HepG2 (cell line): ENCODE data around the gene IFT122. TPM values are rescaled to one million over a fixed set of nuclear protein-coding genes. Genes with fewer than 3 reads are reported as not detected.
A peak's percentile ranks its signal among the peaks of the same experiment; 100 is the strongest.

ENCODE experiments used
- CEBPG ChIP-seq: IDR thresholded peaks from 2 replicates; pipeline ENCODE4 v1.6.1; 2016
- CERS6 ChIP-seq: sonication (generic); formaldehyde crosslinking; IDR thresholded peaks from 2 replicates; pipeline ENCODE4 v1.5.0; 2020; ENCODE audit warnings: missing genetic modification reagents
- ELF4 ChIP-seq: sonication (generic); formaldehyde crosslinking; IDR thresholded peaks from 2 replicates; pipeline ENCODE4 v1.5.0; 2020; ENCODE audit warnings: missing genetic modification reagents, mild to moderate bottlenecking, moderate library complexity, borderline replicate concordance
- FOSL2 ChIP-seq: sonication (generic); formaldehyde crosslinking; IDR thresholded peaks from 2 replicates; pipeline ENCODE4 v1.4.0; 2020; ENCODE audit warnings: missing genetic modification reagents
- FOXA3 ChIP-seq: IDR thresholded peaks from 2 replicates; pipeline ENCODE4 v1.6.1; 2016; ENCODE audit warnings: missing genetic modification reagents, missing compliant biosample characterization
- FOXK2 ChIP-seq: fragments of 450-650 bp; IDR thresholded peaks from 2 replicates; pipeline ENCODE4 v1.6.1; 2016
- IRF2 ChIP-seq: IDR thresholded peaks from 2 replicates; pipeline ENCODE4 v1.6.1; 2018; ENCODE audit warnings: missing genetic modification reagents, missing compliant biosample characterization
- KDM5A ChIP-seq: fragments of 200-600 bp; sonication (generic); IDR thresholded peaks from 2 replicates; pipeline ENCODE4 v1.7.0; 2018; ENCODE audit warnings: antibody characterized with exemption, mild to moderate bottlenecking, low read length, borderline replicate concordance
- LCORL ChIP-seq, 2 experiments: fragments of 450-650 bp in 1 of 2; sonication (generic) in 1 of 2; formaldehyde crosslinking in 1 of 2; IDR thresholded peaks; 2 replicates each; pipeline versions ENCODE4 v1.5.0 to v1.6.1; 2017 to 2020; ENCODE audit warnings: antibody characterized with exemption in 1 of 2, missing genetic modification reagents in 1 of 2
- MAF1 ChIP-seq: sonication (generic); formaldehyde crosslinking; IDR thresholded peaks from 2 replicates; pipeline ENCODE4 v1.5.0; 2020; ENCODE audit warnings: missing genetic modification reagents, borderline replicate concordance
- MED1 ChIP-seq: sonication (generic); formaldehyde crosslinking; IDR thresholded peaks from 2 replicates; pipeline ENCODE4 v1.4.0; 2020; ENCODE audit warnings: missing genetic modification reagents
- POLR2A ChIP-seq, 2 experiments: IDR thresholded peaks; 2 replicates each; pipeline ENCODE4 v1.6.1; 2011; ENCODE audit warnings: low read depth in 2 of 2, low read length in 2 of 2, mild to moderate bottlenecking in 1 of 2, moderate library complexity in 1 of 2; ENCODE audit not compliant: insufficient read depth in 1 of 2
- SOX6 ChIP-seq, 2 experiments: fragments of 450-650 bp in 1 of 2; sonication (generic) in 1 of 2; formaldehyde crosslinking in 1 of 2; IDR thresholded peaks; 2 replicates each; pipeline versions ENCODE4 v1.4.0 to v1.6.1; 2017 to 2020; ENCODE audit warnings: antibody characterized with exemption in 1 of 2, mild to moderate bottlenecking in 1 of 2, missing genetic modification reagents in 1 of 2
- SUZ12 ChIP-seq: fragments of 150-350 bp; IDR thresholded peaks from 2 replicates; pipeline ENCODE4 v1.6.1; 2014; ENCODE audit warnings: low read depth, low read length
- TBL1XR1 ChIP-seq: fragments of 150-350 bp; IDR thresholded peaks from 2 replicates; pipeline ENCODE4 v1.6.1; 2014; ENCODE audit warnings: borderline replicate concordance, low read length; ENCODE audit not compliant: partially characterized antibody
- ZBTB25 ChIP-seq: IDR thresholded peaks from 2 replicates; pipeline ENCODE4 v1.6.1; 2018; ENCODE audit warnings: missing genetic modification reagents
- ZBTB42 ChIP-seq: sonication (generic); formaldehyde crosslinking; IDR thresholded peaks from 2 replicates; pipeline ENCODE4 v1.5.0; 2020; ENCODE audit warnings: mild to moderate bottlenecking, missing genetic modification reagents
- ZNF572 ChIP-seq: sonication (generic); formaldehyde crosslinking; IDR thresholded peaks from 2 replicates; pipeline ENCODE4 v1.5.1; 2020; ENCODE audit warnings: mild to moderate bottlenecking, missing genetic modification reagents
- ZNF609 ChIP-seq: sonication (generic); formaldehyde crosslinking; IDR thresholded peaks from 2 replicates; pipeline ENCODE4 v1.4.0; 2020; ENCODE audit warnings: mild to moderate bottlenecking, missing genetic modification reagents, borderline replicate concordance
- ZNF615 ChIP-seq: sonication (generic); formaldehyde crosslinking; IDR thresholded peaks from 2 replicates; pipeline ENCODE4 v1.5.0; 2020; ENCODE audit warnings: mild to moderate bottlenecking, missing genetic modification reagents, borderline replicate concordance
- ZNF782 ChIP-seq: sonication (generic); formaldehyde crosslinking; IDR thresholded peaks from 2 replicates; pipeline ENCODE4 v1.4.0; 2020; ENCODE audit warnings: missing genetic modification reagents, mild to moderate bottlenecking, borderline replicate concordance
- polyA plus RNA-seq, 8 experiments: library from polyadenylated mRNA; depleted of rRNA in 3 of 8; stranded (reverse) in 7 of 8; unstranded in 1 of 8; fragments of >200 nt; fragmentation: Illumina TruSeq in 4 of 8; extraction: Trizol in 4 of 8; gene quantifications; 2 replicates each; pipeline versions ENCODE4 v1.2.1 to v1.2.3, GENCODE V29; 2011 to 2016; ENCODE audit warnings: low read depth in 4 of 8, missing spikeins in 1 of 8, mixed read lengths in 1 of 8; ENCODE audit not compliant: insufficient read depth in 1 of 8
- total RNA-seq, 5 experiments: library from RNA; depleted of rRNA; stranded (reverse); fragments of >200 nt; fragmentation: Illumina TruSeq; extraction: Trizol; gene quantifications; 2 replicates each; pipeline ENCODE4 v1.2.3, GENCODE V29; 2016; ENCODE audit warnings: low read depth in 1 of 5
- TF ChIP-seq, protein P1 (sequence below): sonication (generic); formaldehyde crosslinking; IDR thresholded peaks from 2 replicates; pipeline ENCODE4 v1.4.0; 2020; ENCODE audit warnings: missing genetic modification reagents, mild to moderate bottlenecking, borderline replicate concordance

Gene IFT122
- total and polyA plus RNA-seq, 2 of the 13 experiments (the other 11 are each of a cell fraction or from before 2014, with no cell fraction given) = 10.1 to 10.3 TPM

GRCh38 chr3:129399145-129399894 lies 40.7 kb upstream of the IFT122 start (continued):
- no peak for TF ChIP-seq SOX6 (IDR thresholded peaks at IDR 0.05)
- 0 out of 2 replicates have a peak, but pooled peaks have one; percentile 19 for TF ChIP-seq SOX6 (CRISPR knock-in tag; IDR thresholded peaks at IDR 0.05)
- TF ChIP-seq MAF1 (CRISPR knock-in tag) = no peak
- TF ChIP-seq, protein P1, sequence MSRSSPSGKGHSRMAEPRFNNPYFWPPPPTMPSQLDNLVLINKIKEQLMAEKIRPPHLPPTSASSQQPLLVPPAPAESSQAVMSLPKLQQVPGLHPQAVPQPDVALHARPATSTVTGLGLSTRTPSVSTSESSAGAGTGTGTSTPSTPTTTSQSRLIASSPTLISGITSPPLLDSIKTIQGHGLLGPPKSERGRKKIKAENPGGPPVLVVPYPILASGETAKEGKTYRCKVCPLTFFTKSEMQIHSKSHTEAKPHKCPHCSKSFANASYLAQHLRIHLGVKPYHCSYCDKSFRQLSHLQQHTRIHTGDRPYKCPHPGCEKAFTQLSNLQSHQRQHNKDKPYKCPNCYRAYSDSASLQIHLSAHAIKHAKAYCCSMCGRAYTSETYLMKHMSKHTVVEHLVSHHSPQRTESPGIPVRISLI (CRISPR knock-in tag) = 0 out of 2 replicates have a peak, but pooled peaks have one; percentile 33
- no peak; the same call in 1 of the 2 replicates for TF ChIP-seq MED1 (CRISPR knock-in tag)
- TF ChIP-seq FOSL2 (CRISPR knock-in tag) = no peak
- TF ChIP-seq ELF4 (CRISPR knock-in tag) = peak; percentile 98
- no peak for TF ChIP-seq ZNF572 (CRISPR knock-in tag)
- TF ChIP-seq KDM5A = peak; percentile 92
- no peak for TF ChIP-seq SUZ12
- TF ChIP-seq TBL1XR1 = no peak
- TF ChIP-seq ZNF615 (CRISPR knock-in tag) = no peak
- peak; percentile 77 for TF ChIP-seq IRF2 (CRISPR knock-in tag)
- no peak; the same call in 1 of the 2 replicates for TF ChIP-seq ZBTB42 (CRISPR knock-in tag)
- no peak for TF ChIP-seq ZNF782 (CRISPR knock-in tag)
- TF ChIP-seq CEBPG (CRISPR knock-in tag) = no peak
- peak; percentile 27; the same call in 1 of the 2 replicates for TF ChIP-seq ZBTB25 (CRISPR knock-in tag)
- no peak for TF ChIP-seq FOXK2
- TF ChIP-seq LCORL (IDR thresholded peaks at IDR 0.05) = peak; percentile 45; the same call in 1 of the 2 replicates
- TF ChIP-seq LCORL (CRISPR knock-in tag; IDR thresholded peaks at IDR 0.05) = peak; percentile 53; the same call in 1 of the 2 replicates
- TF ChIP-seq FOXA3 = peak; percentile 65
- 0 out of 2 replicates have a peak, but pooled peaks have one; percentile 1 for TF ChIP-seq ZNF609
- TF ChIP-seq POLR2A (IDR thresholded peaks at IDR 0.05; ENCODE audit: insufficient read depth in 1 of 2, low read depth in 2 of 2, low read length in 2 of 2) = no peak
- TF ChIP-seq CERS6 = no peak
